K562 (cell line): ENCODE results near the gene YARS1. TPM values are rescaled to one million over a fixed set of nuclear protein-coding genes. Genes with fewer than 3 reads are reported as not detected.
A peak's percentile ranks its signal among the peaks of the same experiment; 100 is the strongest.

ENCODE experiments used
- ATF2 ChIP-seq: sonication (generic); formaldehyde crosslinking; IDR thresholded peaks from 2 replicates; pipeline ENCODE4 v1.8.1; 2022; ENCODE audit warnings: missing genetic modification reagents
- BMI1 ChIP-seq: fragments of 150-350 bp; IDR thresholded peaks from 2 replicates; pipeline ENCODE4 v1.6.1; 2014; ENCODE audit warnings: low read length
- BRD9 ChIP-seq: fragments of 450-650 bp; IDR thresholded peaks from 2 replicates; pipeline ENCODE4 v1.6.1; 2018; ENCODE audit warnings: low read depth; ENCODE audit not compliant: partially characterized antibody
- C11orf30 ChIP-seq: fragments of 450-650 bp; IDR thresholded peaks from 2 replicates; pipeline ENCODE4 v1.6.1; 2016; ENCODE audit warnings: low read depth, mild to moderate bottlenecking
- CBX2 ChIP-seq: fragments of 200-600 bp; sonication (generic); IDR thresholded peaks from one replicate; pipeline ENCODE4 v1.6.1; 2012; ENCODE audit warnings: mild to moderate bottlenecking, low read length, inconsistent platforms; ENCODE audit not compliant: insufficient read depth, poor library complexity, severe bottlenecking
- EZH2 ChIP-seq: IDR thresholded peaks from 2 replicates; pipeline ENCODE4 v1.6.1; 2012; ENCODE audit warnings: low read depth, mild to moderate bottlenecking, inconsistent platforms, low read length, borderline replicate concordance
- FOXJ3 ChIP-seq: sonication (generic); formaldehyde crosslinking; IDR thresholded peaks from 2 replicates; pipeline ENCODE4 v1.4.0; 2020; ENCODE audit warnings: mild to moderate bottlenecking, missing genetic modification reagents
- ID3 ChIP-seq, 2 experiments: fragments of 250-450 bp in 1 of 2; fragments of 450-650 bp in 1 of 2; sonication (Bioruptor Pico) in 1 of 2; IDR thresholded peaks; 2 replicates each; pipeline versions ENCODE4 v1.6.1 to v1.8.0; 2016 to 2021; ENCODE audit warnings: mild to moderate bottlenecking in 2 of 2, moderate library complexity in 2 of 2, missing compliant biosample characterization in 1 of 2, missing genetic modification characterization in 1 of 2
- NCOA2 ChIP-seq, 2 experiments: fragments of 450-650 bp; IDR thresholded peaks; 2 replicates each; pipeline ENCODE4 v1.6.1; 2018; ENCODE audit warnings: mild to moderate bottlenecking in 2 of 2, moderate library complexity in 1 of 2; ENCODE audit not compliant: partially characterized antibody in 2 of 2
- RBM17 ChIP-seq: fragments of 200-400 bp; formaldehyde crosslinking; IDR thresholded peaks from 2 replicates; pipeline ENCODE4 v1.6.1; 2017; ENCODE audit warnings: low read depth, mild to moderate bottlenecking, low read length, borderline replicate concordance
- SMAD1 ChIP-seq: fragments of 150-350 bp; IDR thresholded peaks from 2 replicates; pipeline ENCODE4 v1.6.1; 2014; ENCODE audit warnings: low read length, low read depth; ENCODE audit not compliant: partially characterized antibody
- ZBTB1 ChIP-seq: sonication (generic); formaldehyde crosslinking; IDR thresholded peaks from 2 replicates; pipeline ENCODE4 v1.8.1; 2023; ENCODE audit warnings: missing genetic modification reagents, low read depth, mild to moderate bottlenecking, borderline replicate concordance
- ZC3H11A ChIP-seq: IDR thresholded peaks from 2 replicates; pipeline ENCODE4 v1.6.1; 2012; ENCODE audit warnings: low read depth, low read length, improper control_type of control experiment
- ZNF217 ChIP-seq: sonication (generic); formaldehyde crosslinking; IDR thresholded peaks from 2 replicates; pipeline ENCODE4 v1.8.0; 2022; ENCODE audit warnings: mild to moderate bottlenecking, missing genetic modification reagents
- ZNF274 ChIP-seq: IDR thresholded peaks from 2 replicates; pipeline ENCODE4 v1.6.1; 2011; ENCODE audit warnings: low read depth, mild to moderate bottlenecking, low read length, moderate library complexity, borderline replicate concordance
- ZNF584 ChIP-seq: fragments of 200-800 bp; sonication (Bioruptor generic); IDR thresholded peaks from 2 replicates; pipeline ENCODE4 v1.6.1; 2016; ENCODE audit warnings: low read depth, mild to moderate bottlenecking, missing genetic modification characterization, missing compliant biosample characterization
- ZNF76 ChIP-seq: fragments of 250-450 bp; sonication (Bioruptor Pico); IDR thresholded peaks from 2 replicates; pipeline ENCODE4 v1.4.0; 2020; ENCODE audit warnings: mild to moderate bottlenecking, moderate library complexity, borderline replicate concordance
- polyA plus RNA-seq, 8 experiments: library from polyadenylated mRNA; depleted of rRNA in 4 of 8; stranded (reverse) in 5 of 8; unstranded in 3 of 8; fragments of >200 nt; fragmentation: Nextera tagmentation in 2 of 8; fragmentation: Illumina TruSeq in 1 of 8; extraction: Ambion mirVana in 2 of 8; extraction: Trizol in 1 of 8; gene quantifications; 2 replicates each; pipeline versions ENCODE4 v1.2.1 to v1.2.3, GENCODE V29; 2011 to 2014; ENCODE audit warnings: inconsistent platforms in 1 of 8, missing spikeins in 1 of 8
- total RNA-seq, 7 experiments: library from RNA; depleted of rRNA in 6 of 7; stranded (reverse); fragments of >200 nt in 6 of 7; fragmentation: Illumina TruSeq in 2 of 7; extraction: Trizol in 2 of 7; gene quantifications; 2 replicates each; pipeline versions ENCODE4 v1.2.1 to v1.2.3, GENCODE V29; 2011 to 2021; ENCODE audit warnings: low replicate concordance in 1 of 7
- TF ChIP-seq, protein P1 (sequence below): sonication (generic); formaldehyde crosslinking; IDR thresholded peaks from 2 replicates; pipeline ENCODE4 v1.8.1; 2023; ENCODE audit warnings: mild to moderate bottlenecking, missing genetic modification reagents
- TF ChIP-seq, protein P2 (sequence below): fragments of 250-450 bp; sonication (Bioruptor Pico); IDR thresholded peaks from 2 replicates; pipeline ENCODE4 v1.8.0; 2021; ENCODE audit warnings: moderate library complexity, mild to moderate bottlenecking, inconsistent platforms
- TF ChIP-seq, protein P3 (sequence below): IDR thresholded peaks from 2 replicates; pipeline ENCODE4 v1.6.1; 2011; ENCODE audit not compliant: insufficient read length; ENCODE audit errors: extremely low read depth

The YARS1 gene
- total and polyA plus RNA-seq, 9 of the 15 experiments (the other 6 are each of a cell fraction or from before 2014, with no cell fraction given) = 66.2 to 336 (median 201) TPM

DNA sequence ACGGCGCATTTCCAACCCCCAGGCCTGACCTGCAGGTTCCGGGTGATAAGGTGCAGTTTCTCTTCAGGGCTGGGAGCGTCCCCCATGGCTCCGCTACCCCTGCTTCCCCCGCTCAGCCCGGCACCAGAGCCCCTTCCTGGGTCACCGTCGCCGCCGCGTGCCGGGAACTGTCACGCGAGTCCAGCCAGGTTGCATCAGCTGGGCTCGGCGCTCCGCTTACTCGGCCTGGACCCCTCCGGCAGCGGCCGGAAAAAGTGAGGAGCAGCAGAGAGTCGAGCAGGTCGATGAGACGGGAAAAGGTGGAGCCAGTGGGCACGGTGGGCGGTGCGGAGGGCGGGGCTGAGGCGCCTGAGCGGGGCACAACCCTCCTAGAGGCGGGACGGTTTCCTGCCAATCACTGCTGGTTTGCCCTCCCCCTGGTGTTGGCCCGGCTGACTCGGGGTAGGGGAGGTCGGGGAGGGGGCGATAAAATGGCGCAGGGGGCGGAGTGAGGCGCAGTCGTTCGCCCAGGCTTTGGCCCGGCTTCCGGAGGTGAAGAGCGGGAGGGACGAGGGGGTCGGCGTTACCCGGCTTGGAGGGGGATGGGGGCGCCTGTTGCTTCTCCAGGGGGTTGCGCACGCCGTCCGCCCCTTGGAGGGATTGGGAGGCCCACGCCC lies at the start of gene YARS1, which contains the start of gene S100PBP (continued):
- TF ChIP-seq CBX2 (no peak), BMI1 (no peak), ZNF217 (no peak), ZNF584 (CRISPR knock-in tag) (no peak), EZH2 (no peak), BRD9 (peak; percentile 50), FOXJ3 (CRISPR knock-in tag) (no peak), NCOA2 (IDR thresholded peaks at IDR 0.05; ENCODE audit: partially characterized antibody in 2 of 2) (no peak), RBM17 (no peak), ZC3H11A (peak; percentile 23; the same call in 1 of the 2 replicates), SMAD1 (peak; percentile 83), ATF2 (CRISPR knock-in tag) (peak; percentile 72; the same call in 1 of the 2 replicates), ZNF76 (no peak), C11orf30 (peak; percentile 78), ZBTB1 (CRISPR knock-in tag) (no peak), ID3 (CRISPR knock-in tag; IDR thresholded peaks at IDR 0.05) (no peak), ID3 (tag; IDR thresholded peaks at IDR 0.05) (no peak), ZNF274 (no peak)
- TF ChIP-seq, protein P1, sequence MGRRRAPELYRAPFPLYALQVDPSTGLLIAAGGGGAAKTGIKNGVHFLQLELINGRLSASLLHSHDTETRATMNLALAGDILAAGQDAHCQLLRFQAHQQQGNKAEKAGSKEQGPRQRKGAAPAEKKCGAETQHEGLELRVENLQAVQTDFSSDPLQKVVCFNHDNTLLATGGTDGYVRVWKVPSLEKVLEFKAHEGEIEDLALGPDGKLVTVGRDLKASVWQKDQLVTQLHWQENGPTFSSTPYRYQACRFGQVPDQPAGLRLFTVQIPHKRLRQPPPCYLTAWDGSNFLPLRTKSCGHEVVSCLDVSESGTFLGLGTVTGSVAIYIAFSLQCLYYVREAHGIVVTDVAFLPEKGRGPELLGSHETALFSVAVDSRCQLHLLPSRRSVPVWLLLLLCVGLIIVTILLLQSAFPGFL (CRISPR knock-in tag) = no peak
- TF ChIP-seq, protein P2, sequence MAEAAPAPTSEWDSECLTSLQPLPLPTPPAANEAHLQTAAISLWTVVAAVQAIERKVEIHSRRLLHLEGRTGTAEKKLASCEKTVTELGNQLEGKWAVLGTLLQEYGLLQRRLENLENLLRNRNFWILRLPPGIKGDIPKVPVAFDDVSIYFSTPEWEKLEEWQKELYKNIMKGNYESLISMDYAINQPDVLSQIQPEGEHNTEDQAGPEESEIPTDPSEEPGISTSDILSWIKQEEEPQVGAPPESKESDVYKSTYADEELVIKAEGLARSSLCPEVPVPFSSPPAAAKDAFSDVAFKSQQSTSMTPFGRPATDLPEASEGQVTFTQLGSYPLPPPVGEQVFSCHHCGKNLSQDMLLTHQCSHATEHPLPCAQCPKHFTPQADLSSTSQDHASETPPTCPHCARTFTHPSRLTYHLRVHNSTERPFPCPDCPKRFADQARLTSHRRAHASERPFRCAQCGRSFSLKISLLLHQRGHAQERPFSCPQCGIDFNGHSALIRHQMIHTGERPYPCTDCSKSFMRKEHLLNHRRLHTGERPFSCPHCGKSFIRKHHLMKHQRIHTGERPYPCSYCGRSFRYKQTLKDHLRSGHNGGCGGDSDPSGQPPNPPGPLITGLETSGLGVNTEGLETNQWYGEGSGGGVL (CRISPR knock-in tag) = no peak
- TF ChIP-seq, protein P3, sequence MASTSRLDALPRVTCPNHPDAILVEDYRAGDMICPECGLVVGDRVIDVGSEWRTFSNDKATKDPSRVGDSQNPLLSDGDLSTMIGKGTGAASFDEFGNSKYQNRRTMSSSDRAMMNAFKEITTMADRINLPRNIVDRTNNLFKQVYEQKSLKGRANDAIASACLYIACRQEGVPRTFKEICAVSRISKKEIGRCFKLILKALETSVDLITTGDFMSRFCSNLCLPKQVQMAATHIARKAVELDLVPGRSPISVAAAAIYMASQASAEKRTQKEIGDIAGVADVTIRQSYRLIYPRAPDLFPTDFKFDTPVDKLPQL = no peak
